Neuronal stem cell (in vitro differentiated cells): ENCODE data around the gene TIMM9.

Source experiments
- DNase-seq: peaks from one replicate; pipeline ENCODE4 v3.0.0-alpha.2; 2013; ENCODE audit warnings: low spot score
- H2AFZ ChIP-seq: one replicate; pipeline ENCODE4 v1.6.1; 2013; ENCODE audit warnings: mild to moderate bottlenecking, low read length, inconsistent platforms
- H2AK5ac ChIP-seq: 2 replicates; pipeline ENCODE4 v1.6.1; 2013; ENCODE audit warnings: low read depth, mild to moderate bottlenecking, inconsistent platforms, low read length, moderate library complexity, mixed read lengths
- H2BK120ac ChIP-seq: 2 replicates; pipeline ENCODE4 v1.6.1; 2013; ENCODE audit warnings: low read depth, mild to moderate bottlenecking, inconsistent platforms, low read length, moderate library complexity, mixed read lengths
- H2BK12ac ChIP-seq: one replicate; pipeline ENCODE4 v1.6.1; 2013; ENCODE audit warnings: low read length, inconsistent platforms
- H2BK15ac ChIP-seq: 2 replicates; pipeline ENCODE4 v1.6.1; 2013; ENCODE audit warnings: mild to moderate bottlenecking, low read length, inconsistent platforms, mixed read lengths
- H2BK5ac ChIP-seq: one replicate; pipeline ENCODE4 v1.6.1; 2013; ENCODE audit warnings: inconsistent platforms, mild to moderate bottlenecking, low read length, moderate library complexity
- H3K14ac ChIP-seq: one replicate; pipeline ENCODE4 v1.6.1; 2013; ENCODE audit warnings: low read length, inconsistent platforms
- H3K18ac ChIP-seq: 2 replicates; pipeline ENCODE4 v1.6.1; 2013; ENCODE audit warnings: low read length, inconsistent platforms
- H3K23ac ChIP-seq: 2 replicates; pipeline ENCODE4 v1.6.1; 2013; ENCODE audit warnings: low read depth, mild to moderate bottlenecking, mixed read lengths, low read length, inconsistent platforms; ENCODE audit not compliant: poor library complexity
- H3K27ac ChIP-seq: replicated peaks from 3 replicates; pipeline ENCODE4 v1.5.1; 2013; ENCODE audit warnings: low read length, inconsistent platforms
- H3K27me3 ChIP-seq, 3 experiments: 2 replicates each; pipeline ENCODE4 v1.6.1; 2013; ENCODE audit warnings: low read length in 3 of 3, mild to moderate bottlenecking in 2 of 3, inconsistent platforms in 1 of 3, low read depth in 1 of 3, mixed read lengths in 1 of 3, moderate library complexity in 1 of 3; ENCODE audit not compliant: control insufficient read depth in 3 of 3, insufficient read depth in 3 of 3
- H3K36me3 ChIP-seq, 2 donors: replicated peaks in 1 of 2; 2 replicates each; pipeline ENCODE4 v1.6.1; 2013; ENCODE audit warnings: low read length in 2 of 2; ENCODE audit not compliant: control insufficient read depth in 2 of 2, insufficient read depth in 2 of 2
- H3K4ac ChIP-seq: 2 replicates; pipeline ENCODE4 v1.6.1; 2013; ENCODE audit warnings: inconsistent platforms, mild to moderate bottlenecking, low read length, moderate library complexity
- H3K4me1 ChIP-seq, 2 donors: 1 replicate in 1 of 2; 2 replicates in 1 of 2; pipeline ENCODE4 v1.6.1; 2013; ENCODE audit warnings: low read length in 2 of 2, low read depth in 1 of 2; ENCODE audit not compliant: control insufficient read depth in 2 of 2, insufficient read depth in 1 of 2
- H3K4me2 ChIP-seq: one replicate; pipeline ENCODE4 v1.6.1; 2013; ENCODE audit warnings: mild to moderate bottlenecking, low read length, inconsistent platforms; ENCODE audit not compliant: insufficient read depth, poor library complexity, severe bottlenecking
- H3K4me3 ChIP-seq, 2 donors: 2 replicates each; pipeline ENCODE4 v1.5.1; 2013; ENCODE audit warnings: low read length in 2 of 2, mild to moderate bottlenecking in 2 of 2, inconsistent platforms in 1 of 2, moderate library complexity in 1 of 2
- H3K79me1 ChIP-seq: one replicate; pipeline ENCODE4 v1.6.1; 2013; ENCODE audit warnings: low read depth, mild to moderate bottlenecking, inconsistent platforms, low read length, moderate library complexity
- H3K9ac ChIP-seq: one replicate; pipeline ENCODE4 v1.6.1; 2013; ENCODE audit warnings: mild to moderate bottlenecking, low read depth, low read length, inconsistent platforms; ENCODE audit not compliant: poor library complexity
- H3K9me3 ChIP-seq, 2 donors: replicated peaks in 1 of 2; 2 replicates each; pipeline versions ENCODE3 to v1.6.1; 2013; ENCODE audit warnings: low read length in 2 of 2, mild to moderate bottlenecking in 2 of 2, inconsistent platforms in 1 of 2, low read depth in 1 of 2, mixed read lengths in 1 of 2, moderate library complexity in 1 of 2; ENCODE audit not compliant: control insufficient read depth in 2 of 2, insufficient read depth in 1 of 2
- H4K8ac ChIP-seq: one replicate; pipeline ENCODE4 v1.6.1; 2013; ENCODE audit warnings: low read depth, mild to moderate bottlenecking, inconsistent platforms, low read length, moderate library complexity
- H4K91ac ChIP-seq: one replicate; pipeline ENCODE4 v1.6.1; 2013; ENCODE audit warnings: low read length, low read depth, mild to moderate bottlenecking, inconsistent platforms; ENCODE audit not compliant: poor library complexity
- WGBS, 2 donors: extraction: QIAGEN DNeasy Blood & Tissue Kit; methylation state at CpG; one replicate each; pipeline ENCODE4 v1.1.7; 2013; ENCODE audit warnings: missing lambda C conversion rate in 2 of 2, mixed read lengths in 1 of 2; ENCODE audit not compliant: insufficient read length in 2 of 2, insufficient replicate concordance in 1 of 2; ENCODE audit errors: extremely low coverage in 2 of 2; 5-methylcytosine and 5-hydroxymethylcytosine counted together

Gene TIMM9

DNA sequence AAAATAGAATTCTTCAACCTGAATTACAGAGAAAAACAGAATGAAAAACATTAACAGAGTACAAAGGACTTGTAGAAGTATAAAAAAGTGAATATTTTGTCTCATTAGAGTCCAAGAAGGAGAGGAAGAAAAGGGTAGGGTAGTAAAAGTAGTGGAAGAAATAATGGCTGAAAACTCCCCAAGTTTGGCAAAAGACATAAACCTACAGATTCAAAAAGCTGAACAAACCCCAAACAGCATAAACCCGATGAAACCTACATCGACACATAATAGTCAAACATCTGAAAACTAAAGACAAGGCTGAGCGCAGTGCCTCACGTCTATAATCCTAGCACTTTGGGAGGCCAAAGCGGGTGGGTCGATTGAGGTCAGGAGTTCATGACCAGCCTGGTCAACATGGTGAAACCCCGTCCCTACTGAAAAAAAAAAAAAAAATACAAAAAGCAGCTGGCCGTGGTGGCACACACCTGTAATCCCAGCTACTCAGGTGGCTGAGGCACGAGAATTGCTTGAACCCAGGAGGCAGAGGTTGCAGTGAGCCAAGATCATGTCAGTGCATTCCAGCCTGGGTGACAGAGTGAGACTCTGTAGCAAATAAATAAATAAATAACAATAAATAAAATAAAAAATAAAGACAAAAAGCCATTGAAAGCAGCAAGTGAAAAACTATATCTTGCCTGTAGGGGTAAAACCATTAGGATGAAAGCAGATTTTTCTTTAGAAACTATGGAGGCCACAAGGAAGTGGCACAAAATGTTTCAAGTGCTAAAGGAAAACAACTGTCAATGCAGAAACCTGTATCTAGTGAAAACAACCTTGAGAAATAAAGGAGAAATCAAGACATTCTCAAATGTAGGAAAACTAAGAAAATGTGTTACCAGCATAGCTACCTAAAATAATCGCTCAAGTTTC is 11.4 kb downstream of the TIMM9 start:
- DNase-seq: no peak
- Histone ChIP-seq H2BK12ac (no peak overlapping the region), H3K9ac (no peak overlapping the region), H3K4me1 (peaks cover 0 to 2% of the 10 kb centered on the region in 2 donors), H3K4me2 (no peak overlapping the region), H2BK5ac (no peak overlapping the region), H3K23ac (no peak overlapping the region), H3K18ac (no peak overlapping the region), H3K36me3 (peaks cover 12 to 87% of the 10 kb centered on the region in 2 donors), H4K91ac (no peak overlapping the region), H4K8ac (no peak overlapping the region), H3K14ac (no peak overlapping the region), H3K27ac (no peak overlapping the region), H2AFZ (no peak overlapping the region), H3K79me1 (no peaks in the 10 kb centered on the region), H2BK15ac (no peak overlapping the region), H2BK120ac (no peak overlapping the region), H3K9me3 (peaks cover 3 to 16% of the 10 kb centered on the region in 2 donors), H3K4me3 (no peak overlapping the region), H2AK5ac (no peak overlapping the region), H3K4ac (no peak overlapping the region), H3K27me3 (no peaks in the 10 kb centered on the region)
- WGBS, 2 donors: no CpG with 5 or more reads among the region's 10 CpGs

DNA sequence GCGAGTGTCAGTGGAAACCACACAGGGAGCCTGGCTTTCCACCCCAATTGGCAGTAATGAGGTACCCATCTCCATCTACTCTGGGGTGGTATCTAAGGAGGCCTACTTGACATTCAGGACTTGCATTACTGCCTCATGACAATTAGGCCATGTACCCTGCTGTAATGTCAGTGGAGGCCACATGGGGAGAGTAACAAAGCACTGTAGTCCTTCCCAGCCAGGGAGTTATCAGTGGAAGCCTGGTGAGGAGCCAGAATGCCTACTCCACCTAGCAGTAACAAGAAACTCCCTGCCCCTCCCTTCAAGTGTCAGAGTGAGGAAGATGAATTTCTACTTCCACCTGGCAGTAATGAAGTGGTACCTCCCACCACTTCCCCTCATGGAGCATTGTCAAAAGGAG is 12.5 kb downstream of the TIMM9 start:
- H3K36me3 ChIP-seq: peaks cover 18 to 88% of the 10 kb centered on the region in 2 donors
- no peak overlapping the region for H3K4me2 ChIP-seq
- no CpG with 5 or more reads among the region's 1 CpG for WGBS, 2 donors
- H3K4ac ChIP-seq: no peak overlapping the region
- no peak overlapping the region for H2BK12ac ChIP-seq
- no peak overlapping the region for H2BK15ac ChIP-seq
- H2AFZ ChIP-seq: no peak overlapping the region
- H4K8ac ChIP-seq: no peak overlapping the region
- no peak overlapping the region for H3K4me3 ChIP-seq
- peaks cover 3 to 16% of the 10 kb centered on the region in 2 donors for H3K9me3 ChIP-seq
- H2BK120ac ChIP-seq: no peak overlapping the region
- no peaks in the 10 kb centered on the region for H3K79me1 ChIP-seq
- H3K14ac ChIP-seq: no peak overlapping the region
- DNase-seq: no peak
- no peaks in the 10 kb centered on the region for H3K27me3 ChIP-seq
- no peak overlapping the region for H3K18ac ChIP-seq
- no peak overlapping the region for H3K23ac ChIP-seq
- no peak overlapping the region for H3K9ac ChIP-seq
- H2BK5ac ChIP-seq: no peak overlapping the region
- H3K4me1 ChIP-seq: peaks cover 0 to 2% of the 10 kb centered on the region in 2 donors
- no peak overlapping the region for H3K27ac ChIP-seq
- H4K91ac ChIP-seq: no peak overlapping the region
- no peak overlapping the region for H2AK5ac ChIP-seq

DNA sequence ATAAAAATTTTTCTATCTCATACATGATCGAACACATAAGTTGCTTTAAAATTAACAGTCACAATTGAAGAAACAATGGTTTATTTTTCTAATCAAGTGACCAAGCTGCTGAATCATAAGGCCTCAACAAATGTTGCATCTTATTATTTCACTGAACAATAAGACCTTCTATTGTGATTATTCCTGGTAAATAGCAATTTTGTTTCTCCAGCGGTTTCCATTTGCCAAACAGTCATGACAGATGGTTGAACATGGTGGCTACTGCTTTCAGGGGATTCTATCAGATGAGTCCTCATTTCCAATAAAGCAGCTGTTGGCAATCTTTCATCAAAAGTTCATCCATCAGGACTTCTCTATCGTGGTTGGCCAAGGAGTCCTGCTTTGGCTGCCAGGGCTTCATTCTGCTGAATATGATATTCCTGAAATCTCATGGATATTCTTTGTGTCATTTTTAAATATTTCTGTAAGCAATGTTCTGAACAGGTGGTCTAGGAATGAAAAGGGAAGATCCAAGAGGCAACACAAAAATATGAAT is 18.6 kb downstream of the TIMM9 start:
- Histone ChIP-seq H3K9ac (no peak overlapping the region), H3K36me3 (peaks cover 8 to 66% of the 10 kb centered on the region in 2 donors), H2BK5ac (no peak overlapping the region)

DNA sequence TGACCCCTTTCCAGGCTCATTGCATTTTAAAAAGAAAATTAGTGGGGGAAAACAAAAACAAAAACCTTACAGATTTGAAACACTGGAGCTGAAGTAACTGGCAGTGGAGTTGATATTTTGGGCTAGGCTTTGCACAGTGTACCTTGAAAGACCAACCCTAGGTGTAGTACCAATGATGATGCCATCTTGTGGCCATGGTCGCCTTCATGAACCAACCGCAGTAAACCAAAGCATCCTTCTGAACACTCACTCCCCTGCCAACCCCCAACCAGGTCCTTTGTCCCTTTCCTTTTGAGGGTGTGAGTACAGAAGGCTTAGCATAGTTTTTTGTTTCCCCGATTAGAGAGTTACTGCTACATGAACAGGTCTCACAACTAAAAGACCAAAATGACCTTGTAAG is 25.7 kb downstream of the TIMM9 start:
- Histone ChIP-seq H4K8ac (no peak overlapping the region), H2AFZ (no peak overlapping the region), H3K14ac (no peak overlapping the region), H3K27me3 (peaks cover 0 to 2% (median 0%) of the 10 kb centered on the region in 3 experiments), H3K23ac (no peak overlapping the region), H2BK120ac (no peak overlapping the region), H3K18ac (no peak overlapping the region), H3K4me2 (no peak overlapping the region), H3K9me3 (no peaks in the 10 kb centered on the region), H3K4me1 (no peaks in the 10 kb centered on the region), H3K36me3 (peaks cover 0 to 13% of the 10 kb centered on the region in 2 donors), H3K4me3 (no peak overlapping the region), H2BK5ac (no peak overlapping the region), H2BK15ac (no peak overlapping the region), H4K91ac (no peak overlapping the region), H3K4ac (no peak overlapping the region), H3K79me1 (no peaks in the 10 kb centered on the region), H3K9ac (no peak overlapping the region), H2BK12ac (no peak overlapping the region), H3K27ac (no peak overlapping the region), H2AK5ac (no peak overlapping the region)
- no CpG with 5 or more reads among the region's 3 CpGs for WGBS, 2 donors
- no peak for DNase-seq

More for the DNA sequence above, 18.6 kb downstream of the TIMM9 start:
- no peaks in the 10 kb centered on the region for H3K9me3 ChIP-seq
- no peaks in the 10 kb centered on the region for H3K79me1 ChIP-seq
- no peak overlapping the region for H3K4ac ChIP-seq
- no peak overlapping the region for H2BK120ac ChIP-seq
- H3K4me3 ChIP-seq: no peak overlapping the region
- no peak for DNase-seq
- no peak overlapping the region for H3K14ac ChIP-seq
- H2BK15ac ChIP-seq: no peak overlapping the region
- no peak overlapping the region for H4K91ac ChIP-seq
- H2AFZ ChIP-seq: no peak overlapping the region
- no peak overlapping the region for H3K23ac ChIP-seq
- H3K27me3 ChIP-seq: no peaks in the 10 kb centered on the region
- H4K8ac ChIP-seq: no peak overlapping the region
- H2AK5ac ChIP-seq: no peak overlapping the region
- H3K18ac ChIP-seq: no peak overlapping the region
- H3K4me2 ChIP-seq: no peak overlapping the region
- no peak overlapping the region for H2BK12ac ChIP-seq
- H3K4me1 ChIP-seq: no peaks in the 10 kb centered on the region
- H3K27ac ChIP-seq: no peak overlapping the region
- WGBS, 2 donors: no CpG with 5 or more reads among the region's 3 CpGs
